Activated naive CD4-positive, alpha-beta T cell treated with anti-CD3 and anti-CD28 coated beads, Interleukin-2, amount 10 ng/mL, durations not matched to agents 7 days and 5 days (primary cell): ENCODE results near the gene GYPA.
"Not testable (repeated sequence)": the region's sequence is repeated elsewhere in the genome, so short reads cannot be mapped to it uniquely, and the experiment has no call there.

Experiments used
- CTCF ChIA-PET: fragments of 350-600 bp; sonication (Branson Sonifier 250); formaldehyde crosslinking; loops from one replicate; lab custom pipeline; 2021; ENCODE audit warnings: antibody characterized with exemption; lab: Charles Lee
- DNase-seq: peaks from one replicate; pipeline ENCODE4 v3.0.0-alpha.2; 2020
- H3K27ac Mint-ChIP-seq: one replicate; pipeline ENCODE4 v1.8.0; 2021; ENCODE audit warnings: mild to moderate bottlenecking, moderate library complexity, mixed read lengths
- H3K27me3 Mint-ChIP-seq: one replicate; pipeline ENCODE4 v1.8.0; 2021; ENCODE audit warnings: mild to moderate bottlenecking, mixed read lengths
- H3K36me3 Mint-ChIP-seq: one replicate; pipeline ENCODE4 v1.8.0; 2021; ENCODE audit warnings: mixed read lengths
- H3K4me1 Mint-ChIP-seq: one replicate; pipeline ENCODE4 v1.8.0; 2021; ENCODE audit warnings: mixed read lengths
- H3K4me3 Mint-ChIP-seq: one replicate; pipeline ENCODE4 v1.8.0; 2021; ENCODE audit warnings: mild to moderate bottlenecking, moderate library complexity, mixed read lengths
- H3K9me3 Mint-ChIP-seq: one replicate; pipeline ENCODE4 v1.8.0; 2021; ENCODE audit warnings: mixed read lengths

Gene GYPA

GRCh38 chr4:144104509-144105130 lies 35.9 kb downstream of the GYPA start:
- CTCF ChIA-PET = no interaction called here

GRCh38 chr4:144097776-144098175 lies 42.7 kb downstream of the GYPA start:
- H3K4me3 Mint-ChIP-seq, H3K27ac Mint-ChIP-seq, H3K27me3 Mint-ChIP-seq, H3K9me3 Mint-ChIP-seq, H3K4me1 Mint-ChIP-seq, DNase-seq, H3K36me3 Mint-ChIP-seq, CTCF ChIA-PET: not testable (repeated sequence)

More at GRCh38 chr4:144104509-144105130, 35.9 kb downstream of the GYPA start:
- H3K27me3 Mint-ChIP-seq = no peaks in the 10 kb centered on the region
- H3K4me1 Mint-ChIP-seq = no peaks in the 10 kb centered on the region
- no peaks in the 10 kb centered on the region for H3K9me3 Mint-ChIP-seq
- no peak for DNase-seq
- no peak overlapping the region for H3K4me3 Mint-ChIP-seq
- H3K27ac Mint-ChIP-seq = no peak overlapping the region
- no peaks in the 10 kb centered on the region for H3K36me3 Mint-ChIP-seq

- H3K27me3 Mint-ChIP-seq, H3K9me3 Mint-ChIP-seq, DNase-seq, H3K36me3 Mint-ChIP-seq, H3K4me3 Mint-ChIP-seq, H3K4me1 Mint-ChIP-seq, H3K27ac Mint-ChIP-seq, CTCF ChIA-PET: not testable (repeated sequence)
Observed at GRCh38 chr4:144093995-144094394, 46.5 kb downstream of the GYPA start.

- CTCF ChIA-PET, H3K9me3 Mint-ChIP-seq, H3K4me1 Mint-ChIP-seq, H3K4me3 Mint-ChIP-seq, H3K36me3 Mint-ChIP-seq, DNase-seq, H3K27ac Mint-ChIP-seq, H3K27me3 Mint-ChIP-seq: not testable (repeated sequence)
Observed at GRCh38 chr4:144091181-144091580, 49.3 kb downstream of the GYPA start.

GRCh38 chr4:144090744-144091143 lies 49.8 kb downstream of the GYPA start:
- Mint-ChIP-seq H3K27ac (no peak overlapping the region), H3K36me3 (no peaks in the 10 kb centered on the region), H3K9me3 (no peaks in the 10 kb centered on the region), H3K27me3 (no peaks in the 10 kb centered on the region), H3K4me3 (no peak overlapping the region), H3K4me1 (no peaks in the 10 kb centered on the region)
- DNase-seq = no peak
- CTCF ChIA-PET = interaction anchor here (0.6 kb wide), 1 partner anchor 34 kb away, joined by 3 read pairs; no protein-coding TSS in a partner anchor

DNA sequence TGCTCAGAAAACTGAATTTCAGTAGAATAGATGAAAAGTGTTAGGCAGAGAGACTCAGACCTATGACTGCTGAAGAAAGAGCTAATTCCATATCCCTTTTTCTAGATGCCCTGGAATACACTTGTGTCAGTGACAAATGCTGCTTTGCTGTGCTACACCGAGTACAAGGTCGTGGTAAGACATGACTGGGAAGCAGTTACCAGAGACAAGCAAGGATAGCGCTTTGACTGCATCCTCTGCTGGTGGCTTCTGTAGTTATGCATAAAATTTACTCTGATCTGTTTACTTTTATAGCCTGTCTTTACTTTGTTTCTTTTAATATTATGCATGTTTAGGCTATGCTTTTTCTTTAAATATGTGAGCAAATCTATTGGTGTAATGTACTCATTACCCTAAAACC lies 58.5 kb downstream of the GYPA start:
- DNase-seq, H3K4me1 Mint-ChIP-seq, H3K36me3 Mint-ChIP-seq, H3K4me3 Mint-ChIP-seq, H3K27ac Mint-ChIP-seq, CTCF ChIA-PET, H3K9me3 Mint-ChIP-seq, H3K27me3 Mint-ChIP-seq: not testable (repeated sequence)

GRCh38 chr4:144080135-144080534 lies 60.4 kb downstream of the GYPA start:
- H3K27me3 Mint-ChIP-seq, DNase-seq, CTCF ChIA-PET, H3K4me1 Mint-ChIP-seq, H3K27ac Mint-ChIP-seq, H3K9me3 Mint-ChIP-seq, H3K4me3 Mint-ChIP-seq, H3K36me3 Mint-ChIP-seq: not testable (repeated sequence)

DNA sequence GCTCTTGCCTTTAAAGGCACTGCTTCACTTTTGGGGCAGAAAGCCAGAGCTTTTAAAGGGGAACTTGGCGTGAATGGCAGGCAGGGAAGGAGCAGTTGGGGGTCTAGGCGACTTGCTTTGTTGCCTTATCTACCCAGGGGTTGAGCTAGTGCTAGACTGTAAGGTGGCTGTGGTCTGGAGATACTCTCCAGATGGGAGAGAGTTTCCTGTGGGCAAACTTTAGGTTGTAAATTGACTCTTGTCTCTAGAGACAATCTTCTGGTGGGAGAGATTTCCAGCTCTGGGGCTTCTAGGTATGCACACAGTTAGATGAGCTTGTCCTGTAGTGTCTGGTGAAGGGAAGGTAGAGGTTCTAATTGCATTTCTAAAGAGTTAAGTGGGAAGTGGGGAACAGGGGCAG lies 61.8 kb downstream of the GYPA start:
- H3K36me3 Mint-ChIP-seq, H3K4me3 Mint-ChIP-seq, H3K27ac Mint-ChIP-seq, H3K4me1 Mint-ChIP-seq, H3K9me3 Mint-ChIP-seq, CTCF ChIA-PET, H3K27me3 Mint-ChIP-seq, DNase-seq: not testable (repeated sequence)

DNA sequence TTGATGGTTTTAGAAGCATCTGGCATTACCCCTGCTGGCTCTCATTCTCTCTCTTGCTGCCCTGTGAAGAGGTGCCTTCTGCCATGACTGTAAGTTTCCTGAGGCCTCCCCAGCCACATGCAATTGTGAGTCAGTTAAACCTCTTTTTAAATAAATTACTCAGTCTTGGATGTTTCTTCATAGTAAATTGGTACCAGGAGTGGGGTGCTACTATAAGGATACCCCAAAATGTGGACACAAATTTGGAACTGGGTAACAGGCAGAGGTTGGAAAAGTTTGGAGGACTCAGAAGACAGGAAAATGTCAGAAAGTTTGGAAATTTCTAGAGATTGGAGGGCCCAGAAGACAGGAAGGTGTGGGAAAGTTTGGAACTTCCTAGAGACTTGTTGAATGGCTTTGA lies 79.0 kb downstream of the GYPA start:
- H3K36me3 Mint-ChIP-seq, DNase-seq, H3K4me1 Mint-ChIP-seq, H3K4me3 Mint-ChIP-seq, H3K27me3 Mint-ChIP-seq, H3K27ac Mint-ChIP-seq, CTCF ChIA-PET: not testable (repeated sequence)
- H3K9me3 Mint-ChIP-seq = peaks cover 19% of the 10 kb centered on the region

DNA sequence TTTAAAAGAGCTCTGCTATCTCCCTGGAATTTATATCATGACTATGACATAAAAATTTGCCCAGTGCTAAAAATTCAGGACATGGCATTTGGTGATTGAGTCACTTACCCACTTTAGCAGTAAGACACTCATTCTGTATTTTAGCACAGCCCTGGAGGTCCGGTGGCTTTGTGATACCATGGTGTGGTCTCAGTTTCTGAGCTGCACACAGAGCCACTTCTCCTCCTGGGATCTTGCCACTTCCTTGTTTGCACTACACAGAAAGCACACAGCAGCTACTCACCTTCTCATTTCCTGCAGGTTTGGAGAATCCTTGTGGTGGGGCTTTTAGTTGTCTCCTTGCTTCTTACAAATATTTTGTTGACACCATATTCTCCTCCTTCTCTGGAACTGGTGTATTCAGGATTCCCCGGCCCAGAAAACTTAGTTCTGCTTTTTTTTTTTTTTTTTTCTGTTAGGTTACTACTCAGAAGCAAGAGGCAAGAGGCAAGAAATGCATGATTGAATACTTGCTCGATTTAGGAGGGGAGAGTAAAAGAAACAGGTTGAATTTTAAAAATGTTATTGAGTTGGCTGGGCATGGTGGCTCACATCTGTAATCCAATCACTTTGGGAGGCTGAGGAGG lies 80.2 kb downstream of the GYPA start:
- CTCF ChIA-PET, DNase-seq, H3K4me3 Mint-ChIP-seq, H3K4me1 Mint-ChIP-seq, H3K27ac Mint-ChIP-seq, H3K27me3 Mint-ChIP-seq, H3K36me3 Mint-ChIP-seq: not testable (repeated sequence)
- H3K9me3 Mint-ChIP-seq = peaks cover 19% of the 10 kb centered on the region
